GM23248 (cell line): Measurements from ENCODE around the gene HOXB3.

Source experiments
- EZH2 ChIP-seq: fragments of 200-600 bp; sonication (generic); IDR thresholded peaks from 2 replicates; pipeline ENCODE4 v1.6.1; 2018; ENCODE audit warnings: antibody characterized with exemption, mild to moderate bottlenecking; ENCODE audit not compliant: insufficient read depth, poor library complexity, severe bottlenecking
- EZH2phosphoT487 ChIP-seq: fragments of 200-600 bp; sonication (generic); IDR thresholded peaks from 2 replicates; pipeline ENCODE4 v1.6.1; 2018; ENCODE audit warnings: antibody characterized with exemption, moderate library complexity, mild to moderate bottlenecking, low read depth; ENCODE audit not compliant: insufficient read depth

- TF ChIP-seq EZH2phosphoT487 (no peak), EZH2 (no peak)
Measured at GRCh38 chr17:48523010-48523409, 67.0 kb downstream of the HOXB3 start.
